Hematopoietic multipotent progenitor cell (in vitro differentiated cells): ENCODE results near the gene CCDC70. TPM values are rescaled to one million over a fixed set of nuclear protein-coding genes. Genes with fewer than 3 reads are reported as not detected.
"Not testable (repeated sequence)": the region's sequence is repeated elsewhere in the genome, so short reads cannot be mapped to it uniquely, and the experiment has no call there.

Experiments
- DNase-seq, 3 donors: peaks; one replicate each; pipeline ENCODE4 v3.0.0-alpha.2; 2011 to 2015; ENCODE audit warnings: low read depth in 2 of 3, low spot score in 2 of 3
- total RNA-seq: library from RNA; depleted of rRNA; stranded (reverse); fragments of >200 nt; gene quantifications from one replicate; pipeline ENCODE4 v1.2.3, GENCODE V29; 2012

Gene CCDC70
- not detected for total RNA-seq

GRCh38 chr13:51861723-51862300, at the start of gene CCDC70:
Gene CCDC70, plus strand, starts transcription at chr13:51861969. Its CDS starts 3,443 bp downstream, at chr13:51865412.
- DNase-seq = no peak

GRCh38 chr13:51814071-51814470, 47.7 kb upstream of the CCDC70 start:
- DNase-seq = no peak

- DNase-seq = peak in 2 of 3 donors; percentile 74 to 88
Measured at GRCh38 chr13:51814825-51815650, 46.7 kb upstream of the CCDC70 start.

GRCh38 chr13:51815848-51816247, 45.9 kb upstream of the CCDC70 start:
- no peak for DNase-seq

- DNase-seq = no peak
Measured at GRCh38 chr13:51816604-51817249, 45.0 kb upstream of the CCDC70 start.

GRCh38 chr13:51817717-51818116, 44.1 kb upstream of the CCDC70 start:
- no peak for DNase-seq

GRCh38 chr13:51818276-51818675, 43.5 kb upstream of the CCDC70 start:
- DNase-seq = no peak

- no peak for DNase-seq
Measured at GRCh38 chr13:51818781-51819511, 42.8 kb upstream of the CCDC70 start.

GRCh38 chr13:51819544-51819943, 42.2 kb upstream of the CCDC70 start:
- no peak for DNase-seq

GRCh38 chr13:51820016-51820597, 41.7 kb upstream of the CCDC70 start:
- DNase-seq = no peak

GRCh38 chr13:51821606-51822005, 40.2 kb upstream of the CCDC70 start:
- peak in 2 of 3 donors; percentile 59 to 87 for DNase-seq

GRCh38 chr13:51822106-51822815, 39.5 kb upstream of the CCDC70 start:
- peak in 2 of 3 donors; percentile 56 to 68 for DNase-seq

- DNase-seq = no peak
Measured at GRCh38 chr13:51823359-51823758, 38.4 kb upstream of the CCDC70 start.

GRCh38 chr13:51823863-51824262, 37.9 kb upstream of the CCDC70 start:
- no peak for DNase-seq

- not testable (repeated sequence) for DNase-seq
Measured at GRCh38 chr13:51824712-51825111, 37.1 kb upstream of the CCDC70 start.

- DNase-seq = peak in 2 of 3 donors; percentile 33 to 80
Measured at GRCh38 chr13:51825165-51825592, 36.6 kb upstream of the CCDC70 start.

- DNase-seq = no peak
Measured at GRCh38 chr13:51825681-51826254, 36.0 kb upstream of the CCDC70 start.

- DNase-seq = peak in 1 of 3 donors; percentile 37
Measured at GRCh38 chr13:51826606-51827005, 35.2 kb upstream of the CCDC70 start.

- DNase-seq = no peak
Measured at GRCh38 chr13:51827254-51827653, 34.5 kb upstream of the CCDC70 start.
